GM19238 (cell line): ENCODE data around the gene BROX.
"Not testable (repeated sequence)": the region's sequence is repeated elsewhere in the genome, so short reads cannot be mapped to it uniquely, and the experiment has no call there.

Experiments used
- DNase-seq: peaks from one replicate; pipeline ENCODE4 v3.0.0; 2011; ENCODE audit warnings: low spot score; ENCODE audit not compliant: insufficient read length

BROX gene, protein sequence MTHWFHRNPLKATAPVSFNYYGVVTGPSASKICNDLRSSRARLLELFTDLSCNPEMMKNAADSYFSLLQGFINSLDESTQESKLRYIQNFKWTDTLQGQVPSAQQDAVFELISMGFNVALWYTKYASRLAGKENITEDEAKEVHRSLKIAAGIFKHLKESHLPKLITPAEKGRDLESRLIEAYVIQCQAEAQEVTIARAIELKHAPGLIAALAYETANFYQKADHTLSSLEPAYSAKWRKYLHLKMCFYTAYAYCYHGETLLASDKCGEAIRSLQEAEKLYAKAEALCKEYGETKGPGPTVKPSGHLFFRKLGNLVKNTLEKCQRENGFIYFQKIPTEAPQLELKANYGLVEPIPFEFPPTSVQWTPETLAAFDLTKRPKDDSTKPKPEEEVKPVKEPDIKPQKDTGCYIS

DNA sequence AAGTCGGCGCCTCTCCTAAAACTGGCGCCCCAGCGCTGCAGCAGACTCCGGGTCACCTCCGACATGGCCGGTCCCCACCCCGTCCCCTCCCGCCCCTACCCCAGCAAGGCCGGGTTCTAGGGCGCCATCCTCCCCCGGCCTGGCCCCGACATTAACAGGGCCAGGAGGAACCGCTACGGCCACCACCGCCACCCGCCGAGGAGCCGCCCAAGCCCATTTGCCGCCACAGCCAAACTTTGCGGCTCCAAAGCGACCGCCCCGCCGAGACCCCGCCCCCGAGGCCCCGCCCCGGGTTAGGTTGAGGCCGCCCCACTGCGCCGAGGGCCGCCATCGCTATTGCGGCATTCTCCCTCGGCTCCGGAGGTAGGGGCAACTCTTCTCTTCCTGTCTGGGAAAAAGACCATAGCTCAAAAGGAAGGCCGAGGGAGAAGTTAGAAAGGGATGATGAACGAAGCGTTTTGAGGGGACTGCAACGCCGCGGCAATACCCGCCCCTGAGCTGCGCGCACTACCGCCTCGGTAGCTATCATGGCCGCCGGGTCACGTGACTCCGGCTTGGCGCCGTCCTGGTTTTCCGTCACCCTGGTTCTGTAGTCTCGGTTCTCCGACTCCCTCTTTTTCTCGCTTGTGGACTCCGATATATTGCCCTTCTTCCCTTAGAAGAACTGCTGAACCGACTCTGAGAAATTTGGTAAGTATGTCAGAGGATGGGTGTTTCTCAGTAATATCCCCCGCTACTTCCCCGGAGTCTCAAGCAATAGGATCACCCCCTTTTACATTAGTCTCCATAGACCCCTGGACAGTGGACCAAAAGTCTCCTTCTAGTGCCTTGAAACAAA, at the start of gene BROX, which contains the start of gene AIDA:
Gene BROX, plus strand, starts transcription at position 312 of the 838 bp plus-strand sequence. CDS start 3,136 bp downstream, outside the sequence.
Gene AIDA, minus strand, starts transcription at position 239 of the 838 bp plus-strand sequence. Its CDS starts 174 bp downstream, at position 65.
- peak; percentile 74 for DNase-seq

DNA sequence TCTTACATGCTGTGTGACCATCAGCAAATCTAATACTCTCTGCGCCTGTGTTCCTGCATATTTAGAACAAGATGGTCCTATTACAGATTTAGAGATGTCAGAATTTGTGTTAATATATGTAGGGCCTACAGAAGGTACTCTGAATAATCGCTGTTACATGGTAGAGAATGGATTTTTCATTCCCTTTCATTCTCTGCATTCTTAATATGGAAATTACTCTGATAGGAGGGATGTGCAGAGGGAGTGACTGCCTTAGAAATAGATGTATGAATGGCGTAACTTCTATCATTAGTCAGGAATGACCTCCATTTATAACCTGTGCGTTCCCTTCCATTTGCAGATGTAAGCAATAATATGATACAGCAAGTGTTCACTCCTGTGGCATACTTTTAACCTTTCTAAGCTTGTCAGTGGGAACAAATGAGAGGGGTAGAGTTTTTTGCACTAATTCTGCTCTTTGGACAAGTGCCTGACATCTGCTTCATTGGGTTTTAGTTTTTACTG, 48.9 kb upstream of the BROX start:
- no peak for DNase-seq

DNA sequence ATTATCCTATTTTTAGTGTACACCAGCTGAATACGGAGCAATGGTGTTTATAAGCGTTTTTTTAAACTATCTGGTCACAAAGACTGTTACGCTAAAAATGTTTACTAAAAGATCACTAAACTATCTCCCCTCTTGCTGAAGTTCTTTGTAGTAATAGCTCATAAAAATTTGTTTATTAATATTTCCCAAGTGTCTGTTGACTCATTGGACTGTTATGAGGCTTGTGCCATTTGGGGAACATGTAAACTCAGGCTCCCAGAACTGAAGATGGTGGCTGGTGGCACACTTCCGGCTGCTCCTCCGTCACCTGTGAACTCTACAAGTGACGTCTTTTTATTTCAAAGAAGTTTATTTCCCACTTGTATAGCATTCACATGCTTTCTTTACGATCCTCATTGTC, 46.4 kb upstream of the BROX start:
- DNase-seq, result no peak

DNA sequence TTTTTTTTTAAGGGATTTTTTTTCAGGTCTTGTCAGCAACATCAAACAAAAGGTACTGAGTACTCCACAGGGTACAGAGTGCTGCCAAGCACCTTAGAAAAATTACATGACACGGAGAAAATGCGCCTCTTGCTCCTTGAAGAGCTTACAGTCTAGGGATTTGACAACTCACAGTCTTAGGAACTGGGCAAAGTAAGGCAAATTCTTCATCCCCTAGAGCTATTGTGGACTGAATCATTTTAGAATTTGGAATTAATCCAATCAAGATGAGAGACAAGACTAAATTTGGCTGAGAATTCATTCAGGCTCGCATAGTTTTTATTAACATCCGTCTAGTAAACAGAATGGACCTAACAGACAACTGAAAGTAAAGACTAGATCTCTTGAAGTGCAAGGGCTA, 44.2 kb upstream of the BROX start:
- DNase-seq, result not testable (repeated sequence)

DNA sequence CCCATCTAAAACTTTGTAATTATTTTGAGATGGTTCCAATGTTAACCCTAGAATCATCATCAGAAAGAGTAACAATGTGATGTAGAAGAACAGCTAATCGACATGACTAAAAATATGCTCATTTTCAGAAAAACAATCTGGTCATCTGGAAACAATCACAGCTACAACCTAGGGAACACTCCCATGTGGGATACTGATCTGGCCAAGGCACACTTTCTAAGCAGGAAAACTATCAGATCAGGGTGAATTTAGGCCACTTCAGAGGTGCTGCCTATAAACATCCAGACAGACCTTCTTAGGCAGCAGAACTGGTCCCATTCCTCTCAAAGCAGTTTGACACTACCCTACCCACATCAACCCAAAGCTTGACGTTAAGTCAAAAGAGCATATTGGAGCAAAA, 43.3 kb upstream of the BROX start:
- DNase-seq, result not testable (repeated sequence)

DNA sequence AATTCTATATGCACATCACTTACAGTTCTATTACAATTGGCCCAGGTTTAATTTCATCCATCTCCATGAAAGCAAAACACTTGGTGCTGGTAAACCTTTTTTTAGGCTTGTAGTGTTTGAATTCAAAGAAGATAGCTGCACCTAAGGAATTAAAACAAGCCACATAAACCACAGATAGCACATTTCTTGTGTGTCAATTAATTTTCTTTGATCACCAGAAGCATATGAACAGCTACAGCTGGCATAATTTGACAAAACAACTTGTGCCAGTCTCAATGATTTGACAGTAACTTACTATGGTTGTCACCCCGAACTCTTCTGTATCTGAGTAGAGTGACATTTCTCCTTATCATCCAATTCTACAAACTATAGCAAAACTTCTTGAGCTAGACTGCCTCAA, 42.3 kb upstream of the BROX start:
- DNase-seq, result no peak

DNA sequence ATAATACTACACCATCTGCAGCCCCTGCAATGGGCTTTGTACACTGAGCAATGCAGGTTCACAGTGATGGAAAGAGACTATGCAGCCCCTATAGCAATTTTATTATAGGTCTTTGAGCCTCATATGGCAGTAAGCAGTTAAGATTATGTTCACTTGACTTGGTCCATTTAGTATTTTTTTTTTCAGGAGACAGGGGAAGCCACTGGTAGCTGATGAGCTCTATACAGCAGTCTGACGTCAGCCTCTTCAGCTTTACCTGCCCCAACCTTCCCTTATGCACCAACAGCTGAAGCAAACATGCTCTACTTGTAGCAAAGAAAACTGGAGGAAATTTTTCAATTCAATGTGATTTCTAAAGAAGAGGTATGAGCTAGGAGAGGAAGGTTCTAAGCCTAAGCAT, 32.3 kb upstream of the BROX start:
- no peak for DNase-seq

DNA sequence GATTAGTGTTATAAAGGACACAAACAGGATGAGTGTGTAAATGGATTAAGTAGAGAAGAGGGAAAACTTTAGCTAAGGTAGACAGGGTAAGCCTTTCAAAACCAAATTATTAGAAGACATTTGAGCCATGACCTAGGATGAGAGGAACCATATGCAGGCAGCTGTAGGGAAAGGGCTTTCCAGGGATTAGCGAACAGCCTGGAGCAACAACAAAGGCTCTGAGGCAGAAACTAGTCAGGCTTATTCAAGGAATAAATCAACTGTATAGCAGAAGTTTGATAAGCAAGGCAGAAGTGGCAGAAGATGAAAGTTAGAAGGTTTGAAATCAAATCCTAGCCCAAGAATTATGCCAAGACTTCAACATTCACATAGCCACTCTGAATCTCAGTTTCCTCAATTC, 21.3 kb upstream of the BROX start:
- no peak for DNase-seq

DNA sequence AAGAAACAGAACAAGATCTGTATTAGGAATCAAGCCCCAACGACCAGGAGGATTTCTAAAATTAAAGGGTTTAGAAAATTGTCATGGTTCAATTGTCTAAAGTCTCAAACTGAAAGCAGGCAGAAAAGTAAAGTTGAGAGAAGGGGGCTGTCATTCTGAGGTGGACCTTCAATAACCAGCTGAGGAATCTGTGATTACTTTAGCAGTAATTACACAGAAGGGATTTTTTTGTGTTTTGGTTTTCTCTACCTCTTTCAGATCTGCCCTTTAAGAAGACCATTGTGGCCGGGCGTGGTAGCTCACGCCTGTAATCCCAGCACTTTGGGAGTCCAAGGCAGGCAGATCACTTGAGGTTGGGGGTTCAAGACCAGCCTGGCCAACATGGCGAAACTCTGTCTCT, 17.4 kb upstream of the BROX start:
- no peak for DNase-seq

DNA sequence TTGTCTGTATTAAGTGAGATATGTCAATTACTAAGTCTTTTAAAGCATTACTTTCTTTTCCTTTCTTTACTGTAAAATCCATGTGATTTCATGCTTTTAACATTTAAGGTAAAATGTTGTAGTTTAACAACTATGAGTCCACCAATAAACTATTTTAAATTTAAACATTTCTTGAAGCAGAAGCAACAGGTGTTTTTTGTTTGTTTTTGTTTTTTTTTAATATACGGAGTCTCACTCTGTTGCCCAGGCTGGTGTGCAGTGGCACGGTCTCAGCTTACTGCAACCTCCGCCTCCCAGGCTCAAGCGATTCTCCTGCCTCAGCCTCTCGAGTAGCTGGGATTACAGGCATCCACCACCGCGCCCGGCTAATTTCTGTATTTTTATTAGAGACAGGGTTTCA, 15.6 kb upstream of the BROX start:
- no peak for DNase-seq

DNA sequence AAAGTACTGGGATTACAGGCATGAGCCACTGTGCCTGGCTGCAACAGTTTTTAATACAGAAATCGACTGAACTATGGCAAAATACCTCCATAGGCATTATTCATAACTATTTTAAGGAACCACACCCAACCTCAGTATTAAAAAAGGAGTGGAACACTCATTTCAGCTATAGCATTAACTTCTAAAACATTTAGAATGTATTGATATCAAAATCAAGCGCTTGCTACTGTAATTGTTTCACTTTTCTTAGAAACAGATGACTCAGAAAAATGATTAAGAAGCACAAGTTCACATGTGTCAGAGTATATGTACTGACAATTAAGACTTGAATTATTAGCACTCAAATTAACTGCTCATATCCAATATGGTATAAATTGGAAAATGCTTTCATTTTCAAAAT, 15.2 kb upstream of the BROX start:
- no peak for DNase-seq

DNA sequence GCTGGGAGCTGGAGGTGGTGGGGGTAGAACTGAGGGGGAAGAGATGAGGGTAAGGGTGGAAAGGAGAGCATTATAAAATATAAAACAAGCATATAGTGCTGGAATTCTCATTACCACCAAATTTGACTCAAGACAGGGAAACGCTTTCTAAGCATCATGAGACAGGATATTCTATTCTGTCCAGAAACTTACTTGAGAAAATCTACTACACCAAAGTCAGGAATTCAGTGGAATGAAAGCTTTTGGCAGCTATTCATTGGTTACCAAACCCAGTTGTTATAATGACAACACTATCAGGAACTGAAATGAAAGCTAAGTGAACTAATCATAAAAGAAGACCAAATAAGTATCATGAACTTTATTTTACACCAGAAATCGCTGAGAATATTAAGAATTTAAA, 14.5 kb upstream of the BROX start:
- no peak for DNase-seq

DNA sequence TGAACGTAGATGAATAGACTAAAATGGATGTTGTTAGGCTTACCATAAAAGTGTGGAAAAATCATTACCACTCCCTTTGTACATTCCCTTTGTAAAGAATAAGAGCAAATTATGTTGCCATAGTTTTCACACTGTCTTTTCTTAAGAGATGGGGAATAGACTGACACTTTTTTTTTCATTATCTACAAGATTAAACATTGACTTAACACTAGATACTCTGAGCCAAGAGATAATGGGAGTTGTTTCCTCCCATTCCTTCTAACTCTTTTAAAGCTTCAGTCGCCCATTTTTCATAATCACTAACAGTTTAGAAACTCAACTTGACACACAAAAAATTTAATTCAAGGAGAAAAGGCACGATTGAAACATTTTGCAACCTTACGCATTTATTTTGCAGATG, 10.2 kb upstream of the BROX start:
- no peak for DNase-seq

DNA sequence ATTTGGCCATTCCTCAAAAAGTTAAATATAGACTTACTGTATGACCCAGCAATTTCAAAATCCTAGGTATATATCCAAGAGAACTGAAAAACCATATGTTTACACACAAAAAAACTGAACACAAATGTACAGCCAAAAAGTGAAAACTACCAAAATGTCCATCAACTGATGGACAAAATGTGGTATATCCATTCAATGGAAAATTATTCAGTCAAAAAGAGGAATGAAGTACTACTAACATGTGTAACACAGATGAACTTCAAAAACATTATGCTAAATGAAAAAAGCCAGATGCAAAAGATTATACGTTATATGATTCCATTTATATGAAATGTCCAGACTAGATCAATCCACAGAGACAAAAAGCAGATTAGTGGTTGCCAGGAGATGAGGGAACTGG, 8.1 kb upstream of the BROX start:
- no peak for DNase-seq

DNA sequence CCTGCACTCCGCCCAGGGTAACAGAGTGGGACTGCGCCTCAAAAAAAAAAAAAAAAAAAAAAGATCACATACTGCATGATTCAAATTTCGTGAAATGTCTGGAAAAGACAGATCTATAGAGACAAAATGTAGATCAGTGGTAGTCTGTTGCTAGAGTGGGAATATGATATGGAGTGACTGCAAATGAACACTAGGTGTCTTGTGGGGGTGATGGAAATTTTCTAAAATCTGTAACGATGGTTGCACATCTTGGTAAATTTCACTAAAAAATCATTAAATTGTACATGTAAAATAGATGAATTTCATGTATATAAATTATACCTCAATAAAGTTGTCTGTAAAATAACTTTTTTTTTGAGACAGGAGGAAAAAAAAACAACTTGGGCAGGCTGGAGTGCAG, 5.5 kb upstream of the BROX start:
- no peak for DNase-seq

DNA sequence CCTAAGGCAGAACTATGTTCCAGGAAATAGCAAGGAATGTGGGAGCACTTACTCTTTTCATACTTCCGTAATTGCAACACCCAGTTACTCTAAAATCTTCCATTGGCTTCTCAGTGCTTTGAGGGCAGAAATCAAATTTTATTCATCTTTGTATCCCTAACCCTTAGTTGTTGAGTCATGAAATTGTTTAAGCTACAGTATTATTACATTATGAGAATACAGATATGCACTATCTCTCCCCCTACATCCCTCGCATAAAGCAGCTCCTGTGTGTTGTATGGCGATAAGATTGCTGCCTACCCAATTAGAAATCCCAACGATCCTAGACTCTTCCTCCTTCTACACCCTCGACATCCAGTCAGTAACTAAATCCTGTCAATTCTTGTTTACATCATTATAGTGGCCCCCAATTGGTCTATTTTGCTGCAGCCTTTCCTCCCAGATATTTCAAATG, 2.6 kb upstream of the BROX start:
- no peak for DNase-seq

DNA sequence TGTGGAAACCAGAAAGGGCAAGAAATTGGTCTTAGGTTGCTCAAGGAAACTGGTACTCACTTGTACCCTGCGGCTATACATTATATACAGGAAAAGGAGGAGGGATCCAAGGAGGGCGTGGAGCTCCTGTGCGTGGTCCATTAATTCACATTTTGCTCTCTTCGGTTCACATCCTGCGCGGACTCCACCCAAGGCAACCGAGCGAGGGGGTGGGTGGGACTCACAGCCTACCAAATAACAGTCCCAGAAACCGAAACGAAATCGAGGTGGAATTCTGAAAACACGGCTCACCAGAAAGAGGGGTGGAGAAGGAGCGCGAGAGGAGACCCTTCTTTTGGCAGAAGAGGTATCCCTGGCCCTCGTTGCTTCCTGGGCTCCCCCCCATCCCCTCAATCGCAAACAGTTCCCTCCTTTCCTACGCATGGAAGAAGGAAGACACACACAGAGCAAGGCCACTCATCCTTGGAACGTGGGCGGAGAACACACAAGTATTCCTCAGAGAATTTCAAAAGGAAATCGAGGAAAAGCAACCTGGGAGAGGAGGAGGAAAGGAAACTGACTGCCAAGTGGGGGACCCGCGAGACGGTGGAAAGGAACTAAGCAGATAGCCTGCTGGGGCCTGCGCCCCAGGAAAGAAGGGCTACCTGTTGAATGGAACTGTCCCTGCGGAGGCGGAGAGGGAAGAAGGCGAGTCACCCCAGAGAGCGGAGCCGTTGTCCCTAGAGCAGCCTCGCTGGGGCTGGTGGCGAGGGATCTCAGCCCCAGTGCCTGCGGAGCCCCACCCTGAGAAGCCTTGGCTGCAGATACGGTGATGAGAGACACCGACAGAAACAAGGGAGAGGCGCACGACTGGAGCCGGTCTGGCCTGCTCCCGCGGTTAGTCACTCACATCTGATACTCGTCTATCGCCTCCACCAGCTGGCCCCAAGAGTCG, 778 bp upstream of the BROX start:
- peak; percentile 37 for DNase-seq

DNA sequence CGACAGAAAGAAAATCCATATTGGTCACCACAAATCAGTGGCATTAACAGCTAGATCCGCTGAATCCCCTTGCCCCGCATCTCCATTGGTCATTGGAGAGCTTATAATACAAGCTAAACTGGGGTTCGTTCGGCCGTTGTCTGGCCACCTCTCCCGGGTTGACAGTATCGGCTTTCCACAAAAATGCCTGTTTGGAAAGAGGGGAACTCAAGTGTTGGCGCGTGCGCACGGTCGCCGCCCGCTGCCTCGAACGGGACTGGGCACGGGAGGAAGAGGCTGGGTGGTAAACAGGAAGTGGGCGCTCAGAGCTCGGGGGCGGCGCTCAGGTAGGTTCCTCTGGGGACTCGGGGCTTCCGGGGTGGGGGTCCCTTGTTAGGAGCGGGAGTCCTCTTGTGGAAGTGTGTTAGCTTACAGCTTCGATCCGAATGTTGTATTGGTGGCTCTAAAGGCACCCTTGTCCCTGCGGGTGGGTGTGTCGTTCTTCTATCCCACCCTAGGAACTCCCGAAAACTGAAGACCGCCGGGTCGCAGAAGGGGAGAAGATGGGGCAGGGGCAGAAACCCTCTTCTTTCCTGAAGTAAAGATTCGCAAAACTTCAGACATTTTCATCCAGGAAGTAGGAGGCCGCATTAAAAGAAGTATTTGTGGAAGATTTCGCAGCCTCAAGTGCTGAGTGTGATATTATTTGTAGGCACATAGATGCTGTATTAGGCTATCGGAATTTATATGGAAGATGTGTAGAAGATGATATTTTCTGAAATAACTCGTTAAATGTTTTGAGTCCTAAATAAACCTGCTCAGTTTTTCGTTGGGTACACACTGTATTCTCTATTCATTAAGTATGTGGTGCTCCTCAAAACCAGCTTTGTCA, 962 bp downstream of the BROX start:
- DNase-seq, result peak; percentile 72

DNA sequence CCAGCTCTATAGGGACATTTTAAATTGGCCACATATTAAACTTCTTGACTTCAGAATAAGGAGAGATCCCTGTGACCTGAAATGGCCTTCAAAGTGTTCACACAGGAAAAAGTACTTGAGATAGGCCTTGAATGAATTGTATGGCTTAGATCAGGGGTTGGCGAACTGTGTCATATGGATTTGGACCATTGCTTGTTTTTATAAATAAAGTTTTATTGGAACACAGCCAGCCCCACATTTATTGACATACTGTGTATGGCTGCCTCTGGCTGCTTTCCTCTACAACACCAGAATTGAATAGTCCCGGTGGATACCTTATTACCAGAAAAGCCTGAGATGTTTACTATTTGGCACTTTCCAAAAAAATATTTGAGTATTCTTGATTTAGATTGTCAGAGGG, 4.0 kb downstream of the BROX start:
- DNase-seq, result no peak

DNA sequence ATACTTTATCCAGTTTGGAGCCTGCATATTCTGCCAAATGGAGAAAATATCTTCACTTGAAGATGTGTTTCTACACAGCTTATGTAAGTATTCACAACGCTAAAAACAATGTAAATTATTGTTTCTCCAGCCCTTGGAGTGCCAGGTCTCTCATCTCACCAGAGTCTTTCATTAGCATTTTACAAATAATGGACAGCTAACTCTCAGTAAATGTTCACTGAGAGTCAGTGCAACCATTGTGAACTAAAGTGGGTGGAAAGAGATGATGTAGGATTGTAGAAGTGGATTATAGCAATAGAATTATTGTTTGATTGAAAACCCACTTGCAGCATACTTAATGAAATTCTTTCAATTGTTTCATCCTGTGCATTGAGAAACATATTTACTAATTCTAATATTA, 16.4 kb downstream of the BROX start:
- no peak for DNase-seq
